Gastrocnemius medialis (tissue), 4 donors: ENCODE measurements around the gene CENPB.

Source experiments
- POLR2A ChIP-seq, 2 donors: fragments of 450-650 bp; IDR thresholded peaks; one replicate each; pipeline ENCODE4 v1.6.1; 2017; ENCODE audit warnings: antibody characterized with exemption in 2 of 2, mild to moderate bottlenecking in 2 of 2, moderate library complexity in 2 of 2
- TF ChIP-seq, protein P1 (sequence below), 5 experiments: fragments of 450-650 bp in 3 of 5; fragments of 200-600 bp in 2 of 5; sonication (generic) in 2 of 5; IDR thresholded peaks in 4 of 5; conservative IDR thresholded peaks in 1 of 5; 1 replicate in 4 of 5; 2 replicates in 1 of 5; pipeline ENCODE4 v1.5.1; 2016 to 2019; ENCODE audit warnings: antibody characterized with exemption in 5 of 5, mild to moderate bottlenecking in 3 of 5, moderate library complexity in 3 of 5

DNA sequence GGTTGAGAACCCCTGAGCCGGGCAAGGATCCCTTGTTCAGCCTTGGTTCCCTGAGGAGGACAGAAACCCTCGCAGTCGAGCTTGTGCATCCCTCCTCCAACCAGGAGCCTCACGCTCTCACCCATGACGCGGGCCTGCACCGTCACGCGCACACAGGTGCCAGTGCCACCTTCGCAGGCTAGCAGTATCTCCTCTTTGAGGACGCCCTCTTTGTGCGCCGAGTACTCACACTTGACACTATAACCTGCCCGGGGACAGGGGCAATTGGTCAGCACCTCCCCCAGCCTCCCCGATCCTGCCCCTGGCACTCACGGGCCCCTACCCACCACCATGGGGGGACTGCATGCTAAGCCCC lies 32.3 kb downstream of the CENPB start:
- TF ChIP-seq, protein P1, sequence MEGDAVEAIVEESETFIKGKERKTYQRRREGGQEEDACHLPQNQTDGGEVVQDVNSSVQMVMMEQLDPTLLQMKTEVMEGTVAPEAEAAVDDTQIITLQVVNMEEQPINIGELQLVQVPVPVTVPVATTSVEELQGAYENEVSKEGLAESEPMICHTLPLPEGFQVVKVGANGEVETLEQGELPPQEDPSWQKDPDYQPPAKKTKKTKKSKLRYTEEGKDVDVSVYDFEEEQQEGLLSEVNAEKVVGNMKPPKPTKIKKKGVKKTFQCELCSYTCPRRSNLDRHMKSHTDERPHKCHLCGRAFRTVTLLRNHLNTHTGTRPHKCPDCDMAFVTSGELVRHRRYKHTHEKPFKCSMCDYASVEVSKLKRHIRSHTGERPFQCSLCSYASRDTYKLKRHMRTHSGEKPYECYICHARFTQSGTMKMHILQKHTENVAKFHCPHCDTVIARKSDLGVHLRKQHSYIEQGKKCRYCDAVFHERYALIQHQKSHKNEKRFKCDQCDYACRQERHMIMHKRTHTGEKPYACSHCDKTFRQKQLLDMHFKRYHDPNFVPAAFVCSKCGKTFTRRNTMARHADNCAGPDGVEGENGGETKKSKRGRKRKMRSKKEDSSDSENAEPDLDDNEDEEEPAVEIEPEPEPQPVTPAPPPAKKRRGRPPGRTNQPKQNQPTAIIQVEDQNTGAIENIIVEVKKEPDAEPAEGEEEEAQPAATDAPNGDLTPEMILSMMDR (IDR thresholded peaks at IDR 0.05 in 4 of 5, conservative IDR thresholded peaks at IDR 0.05 in 1 of 5): no peak
- no peak for TF ChIP-seq POLR2A (IDR thresholded peaks at IDR 0.05)
